Kidney (tissue), 14 donors: ENCODE measurements around the gene ARID1B. TPM values are rescaled to one million over a fixed set of nuclear protein-coding genes. Genes with fewer than 3 reads are reported as not detected.

Source experiments
- DNase-seq, 5 donors: peaks; one replicate each; pipeline ENCODE4 v3.0.0-alpha.2; 2013 to 2020
- FAIRE-seq: peaks from 2 replicates; lab custom pipeline; 2012; peaks lifted over from hg19 to GRCh38; lab: Jason Lieb, UNC
- H3K27ac ChIP-seq, 2 donors: one replicate each; pipeline ENCODE4 v1.7.0; 2013; ENCODE audit warnings: low read depth in 2 of 2, low read length in 2 of 2, inconsistent platforms in 1 of 2
- H3K27me3 ChIP-seq: one replicate; pipeline ENCODE4 v1.7.1; 2013; ENCODE audit warnings: low read length, inconsistent platforms; ENCODE audit not compliant: control insufficient read depth, insufficient read depth
- H3K36me3 ChIP-seq, 3 donors: one replicate each; pipeline versions ENCODE4 v1.7.0 to v1.7.1; 2013; ENCODE audit warnings: low read length in 3 of 3, control low read depth in 1 of 3, inconsistent platforms in 1 of 3; ENCODE audit not compliant: insufficient read depth in 3 of 3, control insufficient read depth in 2 of 3
- H3K4me1 ChIP-seq, 3 donors: one replicate each; pipeline versions ENCODE4 v1.7.0 to v1.7.1; 2013; ENCODE audit warnings: low read length in 3 of 3, inconsistent platforms in 1 of 3, low read depth in 1 of 3; ENCODE audit not compliant: control insufficient read depth in 2 of 3, insufficient read depth in 2 of 3
- H3K4me3 ChIP-seq, 3 donors: one replicate each; pipeline versions ENCODE4 v1.7.0 to v1.8.1; 2013; ENCODE audit warnings: low read length in 3 of 3, control low read depth in 1 of 3, inconsistent platforms in 1 of 3
- H3K9ac ChIP-seq, 3 donors: one replicate each; pipeline versions ENCODE4 v1.7.0 to v1.7.1; 2013; ENCODE audit warnings: low read length in 3 of 3, control low read depth in 1 of 3, inconsistent platforms in 1 of 3
- H3K9me3 ChIP-seq, 3 donors: one replicate each; pipeline versions ENCODE4 v1.7.0 to v1.7.1; 2013; ENCODE audit warnings: low read length in 3 of 3, control low read depth in 1 of 3, inconsistent platforms in 1 of 3; ENCODE audit not compliant: control insufficient read depth in 2 of 3, insufficient read depth in 1 of 3
- CTCF ChIP-seq: IDR thresholded peaks from 3 replicates; pipeline ENCODE4 v1.5.1; 2012; ENCODE audit warnings: mild to moderate bottlenecking, moderate library complexity, borderline replicate concordance; ENCODE audit not compliant: insufficient read depth; ENCODE audit errors: extremely low read depth
- intact Hi-C: fragments of 100-400 bp; cut with DNase I; formaldehyde crosslinking; loops from one replicate; pipeline ENCODE4 v1.11.1; 2022
- polyA plus RNA-seq: library from polyadenylated mRNA; stranded (reverse); fragments of 350-450 nt; fragmentation: Illumina TruSeq; extraction: RNeasy Lipid Tissue Mini Kit (QIAGEN cat#74804); gene quantifications from one replicate; pipeline ENCODE4 v1.2.3, GENCODE V29; 2014; ENCODE audit warnings: low read depth, low replicate concordance; ENCODE audit not compliant: insufficient read depth
- total RNA-seq: library from RNA; stranded (reverse); fragmentation: NEBNext Ultra II Directional; extraction: Animal tissue kit (Norgen Biotek cat#: 25700); gene quantifications from one replicate; pipeline ENCODE4 v1.2.1, GENCODE V29; 2021
- donor health status: control.
- donor health status: control.
- donor health status: control.
- donor health status: control.
- donor health status: control.
- donor health status: DM: yes; HTN: yes; CAD: no.
- donor health status: Normal renal cell carcinoma (clear cell type).

ARID1B gene
- total and polyA plus RNA-seq, 2 donors from 2014 or later: 16.4 to 110 TPM

- no peak for TF ChIP-seq CTCF
- Histone ChIP-seq H3K27ac (no peak overlapping the region), H3K4me1 (peaks cover 0 to under 1% (median 0%) of the 10 kb centered on the region in 3 donors), H3K9me3 (no peaks in the 10 kb centered on the region), H3K27me3 (no peaks in the 10 kb centered on the region), H3K36me3 (peaks cover 5 to 17% (median 16%) of the 10 kb centered on the region in 3 donors), H3K4me3 (no peak overlapping the region), H3K9ac (no peak overlapping the region)
- FAIRE-seq (no peak), DNase-seq (no peak)
- intact Hi-C loops: no loop called here
Measured at GRCh38 chr6:157209865-157210530, 432.8 kb downstream of the ARID1B start.

- DNase-seq (no peak), FAIRE-seq (no peak)
- TF ChIP-seq CTCF: no peak
- Histone ChIP-seq H3K9ac (no peak overlapping the region), H3K4me3 (no peak overlapping the region), H3K9me3 (no peaks in the 10 kb centered on the region), H3K27ac (no peak overlapping the region), H3K4me1 (no peaks in the 10 kb centered on the region), H3K27me3 (no peaks in the 10 kb centered on the region), H3K36me3 (peaks cover 5 to 13% (median 13%) of the 10 kb centered on the region in 3 donors)
- intact Hi-C loops: no loop called here
Measured at GRCh38 chr6:157210954-157211353, 433.8 kb downstream of the ARID1B start.

GRCh38 chr6:157211603-157212455 lies 434.7 kb downstream of the ARID1B start:
- DNase-seq (no peak), FAIRE-seq (no peak)
- Histone ChIP-seq H3K36me3 (peaks cover 3 to 9% (median 4%) of the 10 kb centered on the region in 3 donors), H3K27ac (no peak overlapping the region), H3K9me3 (no peaks in the 10 kb centered on the region), H3K4me1 (no peaks in the 10 kb centered on the region), H3K9ac (no peak overlapping the region), H3K4me3 (no peak overlapping the region), H3K27me3 (no peaks in the 10 kb centered on the region)
- TF ChIP-seq CTCF: no peak
- intact Hi-C loops: no loop called here
